CD4-positive, alpha-beta T cell (primary cell): ENCODE measurements around the gene CORO7. TPM values are rescaled to one million over a fixed set of nuclear protein-coding genes. Genes with fewer than 3 reads are reported as not detected.

Source experiments
- ATAC-seq: fragments of 200-7000 bp; cut with Tn5 transposase; one replicate; pipeline ENCODE4 v1.10.0; 2022; ENCODE audit warnings: mild to moderate bottlenecking; ENCODE audit not compliant: poor library complexity
- CTCF ChIA-PET: fragments of 350-600 bp; sonication (Branson Sonifier 250); formaldehyde crosslinking; loops from one replicate; lab custom pipeline; 2021; ENCODE audit warnings: antibody characterized with exemption, inconsistent platforms; lab: Charles Lee
- POLR2A ChIA-PET: fragments of 350-600 bp; sonication (Branson Sonifier 250); formaldehyde crosslinking; loops from one replicate; lab custom pipeline; 2021; ENCODE audit warnings: antibody characterized with exemption, inconsistent platforms; lab: Charles Lee
- DNase-seq, 14 experiments: peaks; one replicate each; pipeline ENCODE4 v3.0.0-alpha.2; 2013 to 2020; ENCODE audit warnings: mixed read lengths in 2 of 14
- H3K27ac ChIP-seq, 2 donors: one replicate each; pipeline versions ENCODE4 v1.5.1 to v1.7.0; 2013; ENCODE audit warnings: low read length in 2 of 2, low read depth in 1 of 2, mild to moderate bottlenecking in 1 of 2
- H3K27me3 ChIP-seq, 2 experiments: 1 replicate in 1 of 2; 2 replicates in 1 of 2; pipeline versions ENCODE4 v1.6.1 to v1.7.0; 2013; ENCODE audit warnings: low read length in 2 of 2, control low read depth in 1 of 2, mild to moderate bottlenecking in 1 of 2, moderate library complexity in 1 of 2; ENCODE audit not compliant: insufficient read depth in 2 of 2, control insufficient read depth in 1 of 2
- H3K36me3 ChIP-seq: one replicate; pipeline ENCODE4 v1.6.1; 2013; ENCODE audit warnings: low read length, control low read depth; ENCODE audit not compliant: insufficient read depth
- H3K4me1 ChIP-seq: one replicate; pipeline ENCODE4 v1.6.1; 2013; ENCODE audit warnings: low read length, control low read depth; ENCODE audit not compliant: insufficient read depth
- H3K4me3 ChIP-seq: one replicate; pipeline ENCODE4 v1.5.1; 2013; ENCODE audit warnings: mild to moderate bottlenecking, low read length, moderate library complexity
- H3K9me3 ChIP-seq, 2 experiments: 1 replicate in 1 of 2; 2 replicates in 1 of 2; pipeline versions ENCODE4 v1.6.1 to v1.7.0; 2013; ENCODE audit warnings: low read length in 2 of 2, mild to moderate bottlenecking in 2 of 2, control low read depth in 1 of 2, moderate library complexity in 1 of 2; ENCODE audit not compliant: control insufficient read depth in 1 of 2, insufficient read depth in 1 of 2
- H3K27ac Mint-ChIP-seq: one replicate; pipeline ENCODE4 v1.8.0; 2020; ENCODE audit warnings: mixed read lengths
- H3K27me3 Mint-ChIP-seq: one replicate; pipeline ENCODE4 v1.8.0; 2021; ENCODE audit warnings: mixed read lengths
- H3K36me3 Mint-ChIP-seq: one replicate; pipeline ENCODE4 v1.8.0; 2021; ENCODE audit warnings: low read depth, mixed read lengths
- H3K4me1 Mint-ChIP-seq: one replicate; pipeline ENCODE4 v1.8.0; 2021; ENCODE audit warnings: low read depth, mixed read lengths
- H3K4me3 Mint-ChIP-seq: one replicate; pipeline ENCODE4 v1.8.0; 2020; ENCODE audit warnings: mild to moderate bottlenecking, mixed read lengths
- H3K9me3 Mint-ChIP-seq: one replicate; pipeline ENCODE4 v1.8.0; 2020; ENCODE audit warnings: mixed read lengths
- intact Hi-C, 2 experiments: fragments of 100-400 bp; cut with DNase I in 1 of 2; cut with micrococcal nuclease in 1 of 2; formaldehyde crosslinking; loops; one replicate each; pipeline versions ENCODE4 v1.15.1 to v1.9.0; 2023 to 2025; cut with DNase I, micrococcal nuclease
- total RNA-seq, 174 experiments: library from RNA in 2 of 174; stranded (reverse) in 2 of 174; gene quantifications; one replicate each; pipeline ENCODE4 v1.2.3 and lab custom pipeline; 2021 to 2026
- TF ChIP-seq, protein P1 (sequence below): fragments of 200-600 bp; IDR thresholded peaks from one replicate; pipeline ENCODE4 v1.8.0; 2022; ENCODE audit warnings: antibody characterized with exemption, mild to moderate bottlenecking

Gene CORO7
- total RNA-seq, 2 experiments from 2014 or later: 801 to 805 TPM

DNA sequence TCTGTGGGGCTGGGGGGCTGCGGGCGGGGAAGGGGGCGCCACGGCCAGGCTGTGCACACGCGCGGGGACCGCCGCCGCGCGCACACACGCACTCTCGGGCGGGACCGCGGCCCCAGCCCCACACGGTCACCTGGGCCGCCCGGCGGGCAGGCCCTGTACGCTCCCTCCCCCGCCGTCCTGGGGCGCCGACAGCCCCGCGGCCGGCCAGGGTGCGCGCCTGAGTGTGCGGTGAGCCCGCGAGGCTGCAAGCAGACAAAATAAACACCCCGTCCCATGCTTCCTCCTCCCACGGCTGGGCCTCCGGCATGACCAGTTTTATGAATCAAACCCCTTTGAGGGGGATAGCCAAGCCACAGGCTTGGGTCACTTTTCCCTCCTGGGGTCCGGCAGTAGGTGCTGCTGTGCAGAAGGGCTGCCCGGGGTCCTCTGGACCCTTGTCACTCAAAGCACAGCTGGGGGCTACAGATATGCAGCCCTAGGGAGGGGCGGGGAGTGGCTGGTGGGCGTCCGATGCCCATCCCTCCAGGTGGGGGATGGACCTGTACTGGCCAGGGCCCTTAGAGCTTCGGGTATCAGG is 44.3 kb downstream of the CORO7 start:
- H3K4me3 ChIP-seq: peak overlapping the region; percentile 49
- H3K27ac ChIP-seq: no peak overlapping the region

DNA sequence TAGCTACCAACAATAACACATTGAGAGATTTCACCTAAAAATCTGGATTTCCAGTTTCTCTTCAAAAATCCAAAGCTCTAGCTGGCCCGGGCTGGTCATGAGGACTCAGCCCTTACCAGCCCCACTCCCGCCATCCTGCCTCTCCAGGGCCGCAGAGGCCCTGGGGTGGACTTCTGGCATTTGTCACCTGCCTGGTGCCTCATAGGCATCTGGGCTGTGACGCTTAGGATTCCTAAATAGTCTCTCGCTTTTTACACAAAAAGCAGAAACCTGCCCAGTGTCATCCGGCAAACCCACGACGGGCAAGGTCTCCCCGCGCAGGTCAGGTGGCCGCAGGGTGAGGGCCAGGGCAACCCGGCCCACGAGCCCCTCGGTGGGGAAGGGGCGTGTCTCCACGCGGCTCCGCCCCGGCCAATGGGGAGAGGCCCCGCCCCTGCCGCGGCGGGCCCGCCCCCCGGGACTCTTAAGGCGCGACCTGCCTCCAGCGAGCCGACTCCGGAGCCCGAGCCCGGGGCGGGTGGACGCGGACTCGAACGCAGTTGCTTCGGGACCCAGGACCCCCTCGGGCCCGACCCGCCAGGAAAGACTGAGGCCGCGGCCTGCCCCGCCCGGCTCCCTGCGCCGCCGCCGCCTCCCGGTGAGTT is 44.9 kb downstream of the CORO7 start, which contains the start of gene VASN:
TSS of gene VASN (plus strand) at position 492 of the 644 bp plus-strand sequence. CDS start 9,030 bp downstream, outside the sequence.
- CTCF ChIA-PET: interaction anchor here (0.7 kb wide), 1 partner anchor 12 kb away, joined by 3 read pairs; no protein-coding TSS in a partner anchor

More for the DNA sequence above, 44.3 kb downstream of the CORO7 start:
- peaks cover 22% of the 10 kb centered on the region for H3K36me3 Mint-ChIP-seq
- Histone ChIP-seq H3K36me3 (peaks cover 37% of the 10 kb centered on the region), H3K9me3 (no peaks in the 10 kb centered on the region), H3K4me1 (peaks cover 61% of the 10 kb centered on the region), H3K27me3 (no peaks in the 10 kb centered on the region)
- ChIA-PET CTCF (no interaction called here), POLR2A (no interaction called here)
- ATAC-seq (peak; percentile 41), DNase-seq (peak in 7 of 14 experiments; percentile 17 to 64 (median 28))
- peak overlapping the region; percentile 77 for H3K27ac Mint-ChIP-seq
- no peaks in the 10 kb centered on the region for H3K27me3 Mint-ChIP-seq
- peak overlapping the region; percentile 89 for H3K4me3 Mint-ChIP-seq
- TF ChIP-seq, protein P1, sequence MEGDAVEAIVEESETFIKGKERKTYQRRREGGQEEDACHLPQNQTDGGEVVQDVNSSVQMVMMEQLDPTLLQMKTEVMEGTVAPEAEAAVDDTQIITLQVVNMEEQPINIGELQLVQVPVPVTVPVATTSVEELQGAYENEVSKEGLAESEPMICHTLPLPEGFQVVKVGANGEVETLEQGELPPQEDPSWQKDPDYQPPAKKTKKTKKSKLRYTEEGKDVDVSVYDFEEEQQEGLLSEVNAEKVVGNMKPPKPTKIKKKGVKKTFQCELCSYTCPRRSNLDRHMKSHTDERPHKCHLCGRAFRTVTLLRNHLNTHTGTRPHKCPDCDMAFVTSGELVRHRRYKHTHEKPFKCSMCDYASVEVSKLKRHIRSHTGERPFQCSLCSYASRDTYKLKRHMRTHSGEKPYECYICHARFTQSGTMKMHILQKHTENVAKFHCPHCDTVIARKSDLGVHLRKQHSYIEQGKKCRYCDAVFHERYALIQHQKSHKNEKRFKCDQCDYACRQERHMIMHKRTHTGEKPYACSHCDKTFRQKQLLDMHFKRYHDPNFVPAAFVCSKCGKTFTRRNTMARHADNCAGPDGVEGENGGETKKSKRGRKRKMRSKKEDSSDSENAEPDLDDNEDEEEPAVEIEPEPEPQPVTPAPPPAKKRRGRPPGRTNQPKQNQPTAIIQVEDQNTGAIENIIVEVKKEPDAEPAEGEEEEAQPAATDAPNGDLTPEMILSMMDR: no peak
- no peaks in the 10 kb centered on the region for H3K9me3 Mint-ChIP-seq
- intact Hi-C loops: loop anchor here (1.0 to 5.0 kb wide), 3 partner anchors 15 to 66 kb away; no protein-coding TSS in a partner anchor
- H3K4me1 Mint-ChIP-seq: peaks cover 35% of the 10 kb centered on the region

More for the DNA sequence above, 44.9 kb downstream of the CORO7 start, which contains the start of gene VASN:
- peaks cover 57% of the 10 kb centered on the region for H3K4me1 ChIP-seq
- H3K27ac ChIP-seq: no peak within 1 kb of the TSS
- H3K4me3 Mint-ChIP-seq: peak within 1 kb of the TSS; percentile 89
- ATAC-seq (peak; percentile 71), DNase-seq (peak; percentile 54 to 86 (median 68))
- no peaks in the 10 kb centered on the region for H3K27me3 Mint-ChIP-seq
- H3K36me3 ChIP-seq: peaks cover 40% of the 10 kb centered on the region
- H3K4me3 ChIP-seq: peak within 1 kb of the TSS; percentile 49
- intact Hi-C loops: loop anchor here in 1 of 2 experiments (2.0 to 5.0 kb wide), 2 partner anchors 19 to 41 kb away; no protein-coding TSS in a partner anchor
- peak within 1 kb of the TSS; percentile 77 for H3K27ac Mint-ChIP-seq
- POLR2A ChIA-PET: no interaction called here
- H3K27me3 ChIP-seq: no peaks in the 10 kb centered on the region
- H3K4me1 Mint-ChIP-seq: peaks cover 35% of the 10 kb centered on the region
- no peaks in the 10 kb centered on the region for H3K9me3 Mint-ChIP-seq
- no peaks in the 10 kb centered on the region for H3K9me3 ChIP-seq
- TF ChIP-seq, protein P1: no peak
- H3K36me3 Mint-ChIP-seq: peaks cover 24% of the 10 kb centered on the region
